K562 (cell line): ENCODE measurements around the gene RPS6KA4. TPM values are rescaled to one million over a fixed set of nuclear protein-coding genes. Genes with fewer than 3 reads are reported as not detected.

Experiments used
- ATAC-seq: fragments of 200-7000 bp; cut with Tn5 transposase; 3 replicates; pipeline ENCODE4 v1.9.1; 2020; ENCODE audit warnings: moderate library complexity
- BruUV-seq: library from RNA; stranded (reverse); fragments of 400-500 nt; replicated peaks from 2 replicates; lab custom pipeline; 2021; lab: Mats Ljungman, UMichigan
- CTCF ChIA-PET: fragments of 300-600 bp; formaldehyde crosslinking; extraction: SDS; loops from one replicate; lab custom pipeline; 2021; ENCODE audit warnings: low intra/inter-chr PET ratio; lab: Yijun Ruan, JAX
- POLR2A ChIA-PET: fragments of 300-600, 350-650 bp; sonication (Branson Sonifier 250); formaldehyde crosslinking; extraction: SDS; loops from one replicate; lab custom pipeline; 2021; ENCODE audit warnings: antibody characterized with exemption, inconsistent platforms; lab: Yijun Ruan, JAX
- DNase-seq, 4 experiments: peaks; one replicate each; pipeline versions ENCODE4 v3.0.0 to v3.0.0-alpha.2; 2011 to 2018; ENCODE audit warnings: low spot score in 3 of 4, mixed read lengths in 3 of 4; ENCODE audit errors: extremely low read depth in 1 of 4
- FAIRE-seq: peaks from 2 replicates; lab custom pipeline; 2011; peaks lifted over from hg19 to GRCh38; lab: Jason Lieb, UNC
- H2AFZ ChIP-seq: 2 replicates; pipeline ENCODE4 v1.6.0; 2011; ENCODE audit warnings: low read depth, low read length, control low read depth, inconsistent platforms
- H3K27ac ChIP-seq: fragments of 200-600 bp; 3 replicates; pipeline ENCODE4 v1.8.0; 2011; ENCODE audit warnings: low read depth, mild to moderate bottlenecking, control low read depth, inconsistent platforms, low read length, moderate library complexity, mixed read lengths; ENCODE audit errors: extremely low read depth
- H3K27me3 ChIP-seq, 2 experiments: fragments of 300-600 bp in 1 of 2; 2 replicates in 1 of 2; 3 replicates in 1 of 2; pipeline versions ENCODE4 v1.6.0 to v1.8.0; 2011; ENCODE audit warnings: inconsistent platforms in 2 of 2, low read length in 2 of 2, mild to moderate bottlenecking in 1 of 2, mixed read lengths in 1 of 2, moderate library complexity in 1 of 2; ENCODE audit not compliant: control insufficient read depth in 2 of 2, insufficient read depth in 2 of 2
- H3K36me3 ChIP-seq: fragments of 300-600 bp; 3 replicates; pipeline ENCODE4 v1.8.0; 2011; ENCODE audit warnings: mild to moderate bottlenecking, low read length, inconsistent platforms; ENCODE audit not compliant: control insufficient read depth, insufficient read depth
- H3K4me1 ChIP-seq, 2 experiments: fragments of 200-600 bp in 1 of 2; replicated peaks in 1 of 2; 2 replicates in 1 of 2; 3 replicates in 1 of 2; pipeline versions ENCODE4 v1.5.1 to v1.8.0; 2011; ENCODE audit warnings: inconsistent platforms in 2 of 2, low read length in 2 of 2, mild to moderate bottlenecking in 1 of 2, mixed read lengths in 1 of 2, moderate library complexity in 1 of 2; ENCODE audit not compliant: control insufficient read depth in 2 of 2, insufficient read depth in 2 of 2
- H3K4me2 ChIP-seq: 2 replicates; pipeline ENCODE4 v1.6.1; 2011; ENCODE audit warnings: low read length, control low read depth, inconsistent platforms, mixed read lengths; ENCODE audit not compliant: insufficient read depth
- H3K4me3 ChIP-seq: fragments of 200-600 bp; sonication (generic), shearing (Covaris generic); 2 replicates; pipeline ENCODE4 v1.5.1; 2016; ENCODE audit warnings: control low read depth, inconsistent platforms
- H3K79me2 ChIP-seq: fragments of 200-600 bp; 3 replicates; pipeline ENCODE4 v1.8.0; 2011; ENCODE audit warnings: low read length, inconsistent platforms; ENCODE audit not compliant: control insufficient read depth, insufficient read depth
- H3K9ac ChIP-seq, 2 experiments: 2 replicates each; pipeline versions ENCODE4 v1.6.0 to v1.6.1; 2011; ENCODE audit warnings: low read depth in 2 of 2, low read length in 2 of 2, control low read depth in 1 of 2, inconsistent platforms in 1 of 2, mild to moderate bottlenecking in 1 of 2, mixed read lengths in 1 of 2; ENCODE audit not compliant: insufficient read depth in 1 of 2
- H3K9me1 ChIP-seq: one replicate; pipeline ENCODE4 v1.6.0; 2011; ENCODE audit warnings: inconsistent platforms, mild to moderate bottlenecking, low read length, moderate library complexity; ENCODE audit not compliant: control insufficient read depth, insufficient read depth
- H3K9me3 ChIP-seq: replicated peaks from 2 replicates; pipeline ENCODE4 v1.5.1; 2011; ENCODE audit warnings: low read depth, low read length, inconsistent platforms; ENCODE audit not compliant: control insufficient read depth, insufficient read depth
- H4K20me1 ChIP-seq: replicated peaks from 2 replicates; pipeline ENCODE4 v1.6.1; 2011; ENCODE audit warnings: low read length, inconsistent platforms, mixed read lengths; ENCODE audit not compliant: control insufficient read depth, insufficient read depth
- CTCF ChIP-seq, 3 experiments: IDR thresholded peaks in 2 of 3; conservative IDR thresholded peaks in 1 of 3; 2 replicates each; pipeline ENCODE4 v1.5.1; 2011 to 2012; ENCODE audit warnings: low read length in 3 of 3, mild to moderate bottlenecking in 3 of 3, control low read depth in 2 of 3, improper control_type of control experiment in 1 of 3, inconsistent platforms in 1 of 3, low read depth in 1 of 3, mixed read lengths in 1 of 3, moderate library complexity in 1 of 3; ENCODE audit not compliant: insufficient read depth in 2 of 3
- DDX20 ChIP-seq: fragments of 450-650 bp; IDR thresholded peaks from 2 replicates; pipeline ENCODE4 v1.6.1; 2016; ENCODE audit warnings: missing genetic modification characterization, low read depth, mild to moderate bottlenecking, missing compliant biosample characterization, moderate library complexity
- DIDO1 ChIP-seq: fragments of 450-650 bp; IDR thresholded peaks from 2 replicates; pipeline ENCODE4 v1.6.1; 2016; ENCODE audit warnings: low read depth, missing biosample characterization, missing genetic modification characterization
- ESRRA ChIP-seq: fragments of 450-650 bp; IDR thresholded peaks from 2 replicates; pipeline ENCODE4 v1.6.1; 2014; ENCODE audit warnings: low read depth, mild to moderate bottlenecking, moderate library complexity, borderline replicate concordance
- KAT7 ChIP-seq: sonication (generic); formaldehyde crosslinking; IDR thresholded peaks from 2 replicates; pipeline ENCODE4 v1.8.0; 2022; ENCODE audit warnings: missing genetic modification reagents, mild to moderate bottlenecking, borderline replicate concordance
- MAZ ChIP-seq, 2 experiments: fragments of 450-650 bp in 1 of 2; sonication (generic) in 1 of 2; formaldehyde crosslinking; IDR thresholded peaks in 1 of 2; conservative IDR thresholded peaks in 1 of 2; 2 replicates each; pipeline versions ENCODE4 v1.4.0 to v1.5.0; 2020; ENCODE audit warnings: mild to moderate bottlenecking in 1 of 2, missing genetic modification reagents in 1 of 2
- NCOA1 ChIP-seq: fragments of 450-650 bp; IDR thresholded peaks from 2 replicates; pipeline ENCODE4 v1.6.1; 2016; ENCODE audit warnings: low read depth
- NFE2L1 ChIP-seq: fragments of 450-650 bp; IDR thresholded peaks from 2 replicates; pipeline ENCODE4 v1.6.1; 2016; ENCODE audit warnings: missing genetic modification characterization, low read depth, mild to moderate bottlenecking, missing compliant biosample characterization, moderate library complexity, borderline replicate concordance
- NFYB ChIP-seq: IDR thresholded peaks from 2 replicates; pipeline ENCODE4 v1.6.1; 2011; ENCODE audit warnings: mild to moderate bottlenecking, moderate library complexity; ENCODE audit not compliant: insufficient read length; ENCODE audit errors: extremely low read depth
- NUFIP1 ChIP-seq: fragments of 450-650 bp; IDR thresholded peaks from 2 replicates; pipeline ENCODE4 v1.6.1; 2018; ENCODE audit not compliant: partially characterized antibody
- TFAP4 ChIP-seq: sonication (generic); formaldehyde crosslinking; IDR thresholded peaks from 2 replicates; pipeline ENCODE4 v1.8.0; 2022; ENCODE audit warnings: missing genetic modification reagents, mild to moderate bottlenecking, moderate library complexity, borderline replicate concordance
- WGBS: fragments of 100-300 bp; shearing (Covaris generic); methylation state at CpG from one replicate; pipeline ENCODE4 v1.1.6; 2016; ENCODE audit warnings: low coverage, mixed read lengths; ENCODE audit not compliant: insufficient coverage; ENCODE audit errors: missing lambda C conversion rate; 5-methylcytosine and 5-hydroxymethylcytosine counted together
- in situ Hi-C: fragments of 300-500 bp; cut with MboI; formaldehyde crosslinking; loops from 4 replicates; pipeline ENCODE4 v1.15.0; 2018; ENCODE audit warnings: inconsistent platforms, mixed read lengths
- intact Hi-C: fragments of 100-400 bp; cut with micrococcal nuclease; formaldehyde crosslinking; loops from 2 replicates; pipeline ENCODE4 v1.14.2; 2022
- polyA plus RNA-seq, 8 experiments: library from polyadenylated mRNA; depleted of rRNA in 4 of 8; stranded (reverse) in 5 of 8; unstranded in 3 of 8; fragments of >200 nt; fragmentation: Nextera tagmentation in 2 of 8; fragmentation: Illumina TruSeq in 1 of 8; extraction: Ambion mirVana in 2 of 8; extraction: Trizol in 1 of 8; gene quantifications; 2 replicates each; pipeline versions ENCODE4 v1.2.1 to v1.2.3, GENCODE V29; 2011 to 2014; ENCODE audit warnings: inconsistent platforms in 1 of 8, missing spikeins in 1 of 8
- total RNA-seq, 7 experiments: library from RNA; depleted of rRNA in 6 of 7; stranded (reverse); fragments of >200 nt in 6 of 7; fragmentation: Illumina TruSeq in 2 of 7; extraction: Trizol in 2 of 7; gene quantifications; 2 replicates each; pipeline versions ENCODE4 v1.2.1 to v1.2.3, GENCODE V29; 2011 to 2021; ENCODE audit warnings: low replicate concordance in 1 of 7
- TF ChIP-seq, protein P1 (sequence below), 3 experiments: fragments of 200-800 bp in 1 of 3; sonication (Bioruptor generic) in 1 of 3; sonication (generic) in 1 of 3; formaldehyde crosslinking in 1 of 3; IDR thresholded peaks; 2 replicates each; pipeline versions ENCODE4 v1.6.1 to v1.8.0; 2016 to 2022; ENCODE audit warnings: mild to moderate bottlenecking in 2 of 3, missing compliant biosample characterization in 2 of 3, missing genetic modification characterization in 2 of 3, missing genetic modification reagents in 1 of 3
- TF ChIP-seq, protein P2 (sequence below): sonication (generic); formaldehyde crosslinking; IDR thresholded peaks from 2 replicates; pipeline ENCODE4 v1.8.0; 2023; ENCODE audit warnings: mild to moderate bottlenecking, missing genetic modification reagents

The RPS6KA4 gene
- total and polyA plus RNA-seq, 9 of the 15 experiments (the other 6 are each of a cell fraction or from before 2014, with no cell fraction given): 0.15 to 23.8 (median 9.8) TPM

- peaks cover 18 to 65% of the 10 kb centered on the region in 2 experiments; a peak in 4 of 5 replicates for H3K4me1 ChIP-seq
- no peaks in the 10 kb centered on the region for H3K27me3 ChIP-seq
- no TSS peak for BruUV-seq
- CTCF ChIA-PET: interaction anchor here (0.5 to 2.0 kb wide), 2 partner anchors 26 to 138 kb away, joined by 3 to 8 read pairs; partner anchors contain the start of genes PRDX5 and TRMT112
- DNase-seq (peak in 2 of 4 experiments; percentile 58 to 68), FAIRE-seq (no peak), ATAC-seq (peak; percentile 42)
- intact Hi-C loops: loop anchor here (2.0 kb wide), 1 partner anchor 39 kb away; the partner anchor contains the start of gene ESRRA
- no peak overlapping the region for H3K4me3 ChIP-seq
- H3K9me1 ChIP-seq: no peaks in the 10 kb centered on the region
- peak overlapping the region in 1 of 2 experiments; percentile 69; a peak in 2 of 4 replicates for H3K9ac ChIP-seq
- no peak overlapping the region for H2AFZ ChIP-seq
- WGBS: 55% methylated on average over 11 of the region's 18 CpGs
- no peaks in the 10 kb centered on the region for H3K79me2 ChIP-seq
- no peak overlapping the region for H3K27ac ChIP-seq
- H3K4me2 ChIP-seq: no peak overlapping the region
- POLR2A ChIA-PET: no interaction called here
- in situ Hi-C loops: no loop called here
- no peaks in the 10 kb centered on the region; the same call in 1 of the 2 replicates for H4K20me1 ChIP-seq
- H3K9me3 ChIP-seq: no peaks in the 10 kb centered on the region
- no peaks in the 10 kb centered on the region for H3K36me3 ChIP-seq
- TF ChIP-seq NCOA1 (no peak), DDX20 (no peak), NFYB (no peak), ESRRA (no peak), KAT7 (CRISPR knock-in tag) (no peak), NUFIP1 (no peak), MAZ (CRISPR knock-in tag; conservative IDR thresholded peaks at IDR 0.05 in 1 of 2, IDR thresholded peaks at IDR 0.05 in 1 of 2) (0 out of 4 replicates have a peak, but pooled peaks of 1 of the 2 experiments have one; percentile 21), CTCF (IDR thresholded peaks at IDR 0.05 in 2 of 3, conservative IDR thresholded peaks at IDR 0.05 in 1 of 3; ENCODE audit: insufficient read depth in 2 of 3, low read depth in 1 of 3, low read length in 3 of 3) (peak; percentile 55 to 65 (median 65)), TFAP4 (CRISPR knock-in tag) (peak; percentile 28; the same call in 1 of the 2 replicates), NFE2L1 (tag) (no peak), DIDO1 (tag) (no peak)
- TF ChIP-seq, protein P1, sequence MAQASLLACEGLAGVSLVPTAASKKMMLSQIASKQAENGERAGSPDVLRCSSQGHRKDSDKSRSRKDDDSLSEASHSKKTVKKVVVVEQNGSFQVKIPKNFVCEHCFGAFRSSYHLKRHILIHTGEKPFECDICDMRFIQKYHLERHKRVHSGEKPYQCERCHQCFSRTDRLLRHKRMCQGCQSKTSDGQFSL (CRISPR knock-in tag; IDR thresholded peaks at IDR 0.05): no peak
- TF ChIP-seq, protein P1 (tag; IDR thresholded peaks at IDR 0.05): no peak
- TF ChIP-seq, protein P2, sequence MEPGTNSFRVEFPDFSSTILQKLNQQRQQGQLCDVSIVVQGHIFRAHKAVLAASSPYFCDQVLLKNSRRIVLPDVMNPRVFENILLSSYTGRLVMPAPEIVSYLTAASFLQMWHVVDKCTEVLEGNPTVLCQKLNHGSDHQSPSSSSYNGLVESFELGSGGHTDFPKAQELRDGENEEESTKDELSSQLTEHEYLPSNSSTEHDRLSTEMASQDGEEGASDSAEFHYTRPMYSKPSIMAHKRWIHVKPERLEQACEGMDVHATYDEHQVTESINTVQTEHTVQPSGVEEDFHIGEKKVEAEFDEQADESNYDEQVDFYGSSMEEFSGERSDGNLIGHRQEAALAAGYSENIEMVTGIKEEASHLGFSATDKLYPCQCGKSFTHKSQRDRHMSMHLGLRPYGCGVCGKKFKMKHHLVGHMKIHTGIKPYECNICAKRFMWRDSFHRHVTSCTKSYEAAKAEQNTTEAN (CRISPR knock-in tag): no peak
These were observed 15.0 kb upstream of the RPS6KA4 start for GRCh38 chr11:64343767-64344559.
